Left hindlimb (tissue), 1 donor: ENCODE measurements around the gene OTULINL.

ENCODE experiments used
- DNase-seq: peaks from one replicate; pipeline ENCODE4 v3.0.0-alpha.2; 2018

Gene OTULINL

DNA sequence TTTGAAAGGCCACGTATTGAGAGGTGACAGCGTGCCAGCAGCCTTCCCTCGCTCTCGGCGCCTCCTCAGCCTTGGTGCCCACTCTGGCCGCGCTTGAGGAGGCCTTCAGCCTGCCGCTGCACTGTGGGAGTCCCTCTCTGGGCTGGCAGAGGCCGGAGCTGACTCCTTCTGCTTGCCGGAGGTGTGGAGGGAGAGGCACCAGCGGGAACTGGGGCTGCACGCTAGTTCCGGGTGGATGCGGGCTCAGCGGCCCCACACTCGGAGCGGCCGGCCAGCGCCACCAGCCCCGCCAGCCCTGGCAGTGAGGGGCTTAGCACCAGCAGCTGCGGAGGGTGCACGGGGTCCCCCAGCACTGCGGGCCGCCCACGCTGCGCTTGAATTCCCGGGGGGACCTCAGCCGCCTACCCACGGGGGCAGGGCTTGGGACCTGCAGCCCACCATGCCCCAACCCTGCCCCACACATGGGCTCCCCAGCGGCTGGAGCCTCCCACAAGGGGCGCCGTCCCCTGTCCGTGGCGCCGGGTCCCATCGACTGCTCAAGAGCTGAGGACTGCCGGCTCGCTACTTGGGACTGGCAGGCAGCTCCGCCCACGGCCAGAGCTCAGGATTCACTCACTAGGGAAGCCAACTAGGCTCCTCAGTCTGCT, 4.4 kb upstream of the OTULINL start:
- no peak for DNase-seq

DNA sequence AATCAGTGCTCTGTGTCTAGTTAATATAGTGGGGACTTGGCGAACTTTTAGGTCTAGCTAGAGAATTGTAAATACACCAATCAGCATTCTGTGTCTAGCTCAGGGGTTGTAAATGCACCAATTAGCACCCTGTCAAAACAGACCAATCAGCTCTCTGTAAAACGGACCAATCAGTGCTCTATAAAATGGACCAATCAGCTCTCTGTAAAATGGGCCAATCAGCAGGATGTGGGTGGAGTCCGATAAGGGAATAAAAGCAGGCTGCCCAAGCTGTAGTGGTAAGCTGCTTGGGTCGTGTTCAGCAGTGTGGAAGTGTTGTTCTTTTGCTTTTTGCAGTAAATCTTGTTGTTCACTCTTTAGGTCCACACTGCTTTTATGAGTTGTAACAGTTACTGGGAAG, 3.6 kb upstream of the OTULINL start:
- DNase-seq: no peak

DNA sequence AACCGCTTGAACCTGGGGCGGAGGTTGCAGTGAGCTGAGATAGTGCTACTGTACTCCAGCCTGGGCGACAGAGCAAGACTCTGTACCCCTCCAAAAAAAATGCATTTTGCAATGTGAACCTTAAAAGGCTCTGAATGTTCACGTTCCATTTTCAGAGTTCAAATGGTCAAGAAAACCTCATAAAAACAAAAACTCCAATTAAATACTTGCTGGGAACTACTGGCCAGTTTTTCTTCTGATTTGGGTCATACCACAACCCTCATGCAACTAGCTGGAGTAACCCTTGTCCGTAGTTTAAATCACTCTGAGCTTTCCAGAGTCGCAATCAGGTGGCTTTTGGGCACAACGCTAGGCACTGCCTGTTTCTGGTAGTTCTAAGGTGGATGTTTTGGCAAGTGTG, 2.3 kb upstream of the OTULINL start:
- no peak for DNase-seq

DNA sequence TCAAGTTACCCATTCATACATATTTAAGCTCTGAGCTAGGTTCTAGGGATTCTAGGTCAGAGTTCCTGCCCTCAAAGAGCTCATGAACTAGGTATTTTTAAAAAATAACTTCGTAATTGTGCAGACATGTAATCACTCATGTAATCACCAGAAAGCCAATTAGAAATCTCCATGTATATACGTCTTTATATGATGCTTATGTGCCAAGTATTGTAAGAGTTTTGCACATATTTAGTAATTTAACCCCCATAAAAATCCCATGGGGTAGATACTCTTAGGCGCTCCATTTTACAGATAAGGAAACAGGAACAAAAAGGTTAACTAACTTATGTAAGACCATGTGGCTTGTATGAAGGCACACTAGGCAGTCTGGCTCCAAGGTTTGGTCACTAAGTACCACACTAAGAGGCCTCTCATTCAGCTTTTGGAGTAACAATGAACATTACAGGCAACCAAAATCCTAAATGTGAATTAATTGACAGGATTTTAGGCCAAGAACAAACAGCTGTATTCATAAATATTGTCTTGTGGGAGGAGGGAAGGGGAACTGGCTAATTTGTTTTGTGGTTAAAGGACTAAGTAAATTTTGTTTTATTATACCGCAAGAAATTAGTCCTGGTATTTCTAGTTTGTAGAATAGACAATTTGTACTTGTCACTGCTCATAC, 1.7 kb upstream of the OTULINL start:
- DNase-seq: no peak

DNA sequence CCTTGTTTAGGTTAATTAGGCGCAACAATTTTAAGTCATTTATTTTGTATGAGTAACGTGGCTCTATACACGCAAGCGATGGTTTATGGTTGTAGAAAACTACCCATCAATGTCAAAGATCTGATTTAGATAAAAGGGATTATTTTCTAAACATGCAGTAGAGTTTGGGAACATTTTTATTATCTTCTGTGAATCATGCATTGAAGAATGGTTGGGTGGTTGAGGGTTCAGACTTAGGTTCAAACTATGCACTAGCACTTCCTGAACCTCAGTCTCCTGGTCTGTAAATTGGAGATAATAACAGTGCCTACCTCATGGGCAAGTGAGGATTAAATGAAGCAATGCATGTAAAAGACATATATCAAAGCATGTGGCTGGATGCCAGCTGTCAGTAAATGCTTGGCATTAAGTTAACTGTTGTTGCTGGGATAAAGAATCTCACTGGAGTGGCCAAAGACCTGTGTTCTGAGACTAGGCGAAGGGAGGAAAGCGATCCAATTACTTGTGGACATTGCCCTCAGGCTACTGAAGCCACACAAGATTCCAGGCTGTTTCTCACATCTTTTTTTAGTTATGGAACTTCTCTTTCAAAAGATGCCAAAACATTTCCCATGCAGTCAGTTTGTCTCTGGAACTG, 1.1 kb upstream of the OTULINL start:
- no peak for DNase-seq

DNA sequence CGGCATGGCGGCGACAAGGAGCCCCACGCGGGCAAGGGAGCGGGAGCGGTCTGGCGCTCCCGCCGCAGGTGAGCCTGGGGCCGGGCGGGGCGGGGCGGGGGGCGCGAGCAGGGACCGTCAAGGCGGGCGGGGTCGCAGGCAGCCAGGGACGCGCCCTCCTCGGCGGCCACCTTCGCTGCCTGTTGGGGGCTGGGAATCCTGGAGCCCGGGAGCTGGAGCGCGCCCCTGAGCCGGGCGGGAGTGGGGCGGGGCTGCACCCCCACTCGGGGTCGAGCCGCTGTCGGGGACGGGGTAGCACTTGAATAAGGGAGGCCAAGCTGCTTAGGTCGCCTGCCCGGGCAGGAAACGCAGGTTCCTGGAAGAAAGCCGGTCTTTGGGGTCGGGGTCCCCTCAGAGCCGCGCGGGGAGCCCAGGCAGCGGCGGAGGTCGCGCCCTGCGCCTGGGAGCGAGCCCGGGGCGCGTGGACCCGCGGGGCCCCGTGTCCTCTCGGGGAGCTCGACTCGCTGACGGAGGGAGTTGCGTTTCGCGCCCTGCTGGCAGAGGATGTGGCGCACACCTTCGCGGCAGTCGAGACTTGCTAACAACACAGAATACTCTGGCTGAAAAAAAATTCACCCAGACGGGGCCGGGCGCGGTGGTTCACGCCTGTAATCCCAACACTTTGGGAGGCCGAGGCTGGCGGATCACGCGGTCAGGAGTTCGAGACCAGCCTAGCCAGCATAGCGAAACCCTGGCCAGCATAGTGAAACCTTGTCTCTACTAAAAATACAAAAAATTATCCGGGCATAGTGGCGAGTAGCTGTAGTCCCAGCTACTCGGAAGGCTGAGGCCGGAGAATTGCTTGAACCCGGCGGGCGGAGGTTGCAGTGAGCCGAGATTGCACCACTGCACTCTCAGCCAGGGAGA, 552 bp downstream of the OTULINL start:
- peak; percentile 45 for DNase-seq

DNA sequence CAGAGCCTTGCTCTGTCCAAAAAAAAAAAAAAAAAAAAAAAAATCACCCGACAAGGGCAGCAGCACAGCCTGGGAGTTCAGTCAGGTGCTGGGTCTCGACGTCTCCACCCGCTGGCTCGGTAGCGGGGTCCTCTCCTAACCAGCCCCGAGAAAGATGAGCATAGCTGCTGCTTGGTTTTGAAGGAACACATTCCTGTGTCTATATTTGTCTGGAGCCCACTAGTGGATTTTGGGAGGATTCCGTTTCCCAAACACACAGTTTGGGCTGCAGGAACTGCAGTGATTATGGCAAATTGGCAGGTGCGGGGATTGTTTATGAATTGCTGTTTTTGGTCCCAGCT, 1.2 kb downstream of the OTULINL start:
- no peak for DNase-seq

DNA sequence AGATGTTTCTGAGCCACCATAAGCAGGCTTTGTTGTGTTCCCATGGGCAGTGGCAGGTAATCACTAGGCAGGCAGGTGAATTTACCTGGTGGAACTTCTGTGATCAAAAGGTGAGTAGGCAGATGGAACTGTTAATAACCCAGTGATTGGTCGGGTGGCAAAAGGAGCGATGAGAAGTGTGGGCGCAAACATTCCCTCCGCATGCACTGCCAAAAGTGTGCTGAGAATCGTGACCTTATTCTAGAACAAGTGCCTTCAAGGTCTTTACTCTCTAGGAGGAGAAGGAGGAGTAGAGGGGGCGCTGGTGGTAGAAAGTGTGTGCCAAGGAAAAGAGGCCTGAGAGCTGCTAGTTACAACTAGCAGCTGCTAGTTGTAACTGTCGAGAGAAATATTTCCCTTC, 3.3 kb downstream of the OTULINL start:
- no peak for DNase-seq

DNA sequence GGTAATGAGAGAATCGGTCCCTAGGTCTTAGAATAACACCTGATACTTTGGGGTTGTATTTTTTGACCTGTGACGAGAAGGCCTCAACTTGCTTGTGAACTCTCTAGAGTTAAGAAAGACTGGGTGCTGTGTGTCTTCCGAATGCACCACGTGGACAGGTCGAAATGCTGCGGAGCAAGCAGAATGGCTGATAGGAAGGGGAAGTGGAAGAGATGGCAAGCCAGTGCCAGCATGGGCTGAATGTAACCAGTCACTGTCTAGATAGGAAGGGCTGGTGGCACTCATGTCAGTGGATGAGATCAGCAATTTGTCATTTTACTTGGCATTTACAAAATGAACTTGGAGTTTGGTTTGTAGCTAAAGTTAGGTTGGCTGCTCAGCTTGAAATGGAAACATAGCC, 5.6 kb downstream of the OTULINL start:
- no peak for DNase-seq

DNA sequence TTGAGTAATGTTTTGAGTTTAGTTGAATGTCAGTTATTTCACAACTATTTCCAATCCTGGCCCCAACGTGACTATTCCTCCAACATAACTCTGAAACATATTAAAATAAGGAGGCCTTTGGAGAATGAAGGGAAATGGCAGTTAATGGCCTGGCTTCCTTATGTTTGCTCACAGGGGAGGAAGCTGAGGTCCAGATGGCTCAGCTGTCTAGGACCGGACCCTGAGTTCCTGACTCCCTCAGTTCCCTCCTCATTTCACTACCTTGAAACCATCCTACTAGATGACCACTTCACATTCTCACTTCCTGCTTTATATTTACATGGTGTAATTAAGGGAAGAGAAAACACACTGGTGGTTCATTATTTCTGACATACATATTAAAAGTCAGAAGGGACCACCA, 6.6 kb downstream of the OTULINL start:
- no peak for DNase-seq

DNA sequence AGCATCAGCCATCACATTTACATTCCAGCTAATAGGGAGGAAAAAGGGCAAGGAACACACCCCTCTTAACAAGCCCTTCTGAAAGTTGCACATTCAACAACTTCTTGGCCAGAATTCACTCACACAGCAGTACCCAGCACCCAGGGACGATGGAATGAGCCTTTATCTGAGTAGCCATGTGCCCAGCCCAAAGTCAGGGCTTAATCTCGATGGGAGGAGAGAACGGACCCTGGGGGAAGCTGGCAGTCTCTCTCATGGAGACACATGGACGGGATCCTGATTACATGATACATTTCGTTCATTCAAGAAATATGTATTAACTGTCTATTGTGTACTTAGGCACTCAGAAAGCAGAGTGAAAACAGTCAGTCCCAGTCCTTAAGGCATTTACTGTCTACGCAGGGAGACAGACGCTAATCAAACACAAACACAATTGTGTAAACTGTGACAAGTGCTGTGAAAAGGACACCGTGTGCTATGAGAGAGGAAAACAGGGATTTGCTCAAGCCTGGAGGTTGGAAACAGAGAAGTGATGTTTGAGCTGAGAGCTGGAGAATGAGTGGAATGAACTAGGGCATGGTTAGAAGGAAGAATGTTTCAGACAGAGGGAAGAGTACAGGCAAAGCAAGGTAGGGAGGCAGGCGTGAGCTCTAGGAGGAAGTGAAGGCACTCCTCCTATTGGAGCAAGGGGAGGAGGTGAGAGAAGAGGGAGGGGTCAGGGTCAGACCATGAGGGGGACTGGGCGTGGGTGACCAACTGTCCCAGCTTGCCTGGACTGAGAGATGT, 7.4 kb downstream of the OTULINL start:
- DNase-seq: no peak

DNA sequence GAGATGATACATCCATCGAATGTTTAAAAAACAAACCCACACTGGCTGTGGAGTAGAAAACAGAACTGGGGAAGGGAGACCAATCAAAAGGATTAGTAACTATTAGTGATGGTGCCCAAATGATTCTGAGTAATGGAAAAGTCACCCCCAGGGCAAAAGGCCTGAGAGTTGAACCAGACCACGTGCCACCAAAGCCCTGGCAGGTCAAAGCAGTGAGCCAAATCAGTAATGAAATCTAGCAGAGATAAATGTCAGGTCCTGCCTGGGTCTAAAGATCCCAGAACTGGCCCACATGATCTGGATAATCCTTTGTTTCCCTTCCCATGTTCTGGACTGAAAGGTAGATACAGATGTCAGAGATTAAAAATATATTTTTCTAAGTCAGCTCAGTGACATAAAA, 9.4 kb downstream of the OTULINL start:
- DNase-seq: no peak

DNA sequence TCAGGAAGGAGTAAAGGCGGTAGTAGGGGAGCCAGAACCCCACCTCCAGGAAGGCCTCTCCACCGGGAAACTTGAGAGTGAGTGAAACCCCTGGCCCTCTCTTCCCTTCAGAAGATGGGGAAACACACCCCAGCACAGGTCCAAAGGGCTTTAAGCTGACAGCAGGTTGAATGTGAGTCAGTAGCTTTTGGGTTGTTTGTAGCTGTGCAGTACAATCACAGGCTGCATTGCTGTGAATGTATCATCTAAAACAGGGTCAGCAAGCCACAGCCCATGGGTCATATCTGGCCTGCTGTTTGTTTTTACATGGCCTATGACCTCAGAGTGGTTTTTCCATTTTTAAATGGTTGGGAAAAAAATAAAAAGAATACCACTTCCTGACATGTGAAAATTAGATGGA, 10.0 kb downstream of the OTULINL start:
- no peak for DNase-seq

DNA sequence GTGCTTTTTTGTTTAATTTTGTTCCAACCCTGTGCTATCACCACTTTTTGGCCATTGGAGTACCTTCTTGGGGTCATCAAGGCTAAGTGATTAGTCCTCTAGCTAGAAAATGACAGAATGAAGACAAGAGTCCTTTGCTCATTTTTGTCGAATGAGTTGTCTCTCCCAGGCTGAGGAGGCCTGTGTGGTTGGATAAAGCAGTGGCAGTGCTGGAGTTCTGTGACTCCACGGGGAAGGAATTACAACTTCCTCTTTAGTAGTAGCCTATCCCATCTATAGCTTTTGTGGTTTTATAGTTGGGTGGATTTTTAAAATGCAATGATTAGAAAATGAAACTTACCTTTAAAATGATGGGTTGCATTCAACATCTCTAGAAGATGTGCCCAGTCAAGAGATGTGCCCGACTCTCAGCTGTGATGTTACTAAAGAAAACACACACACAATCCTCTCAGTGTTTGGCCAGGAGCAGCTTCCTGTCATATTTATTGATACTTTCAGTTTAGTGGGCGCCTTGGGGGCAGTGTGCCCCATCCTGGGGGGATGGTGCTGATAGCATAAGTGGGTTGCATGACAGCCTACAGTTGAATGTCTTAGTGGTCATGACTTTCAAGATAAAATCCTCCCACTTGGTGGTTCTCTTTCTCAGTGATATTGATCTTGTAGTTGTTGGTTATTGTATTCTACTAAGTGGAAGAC, 11.9 kb downstream of the OTULINL start:
- DNase-seq: no peak

DNA sequence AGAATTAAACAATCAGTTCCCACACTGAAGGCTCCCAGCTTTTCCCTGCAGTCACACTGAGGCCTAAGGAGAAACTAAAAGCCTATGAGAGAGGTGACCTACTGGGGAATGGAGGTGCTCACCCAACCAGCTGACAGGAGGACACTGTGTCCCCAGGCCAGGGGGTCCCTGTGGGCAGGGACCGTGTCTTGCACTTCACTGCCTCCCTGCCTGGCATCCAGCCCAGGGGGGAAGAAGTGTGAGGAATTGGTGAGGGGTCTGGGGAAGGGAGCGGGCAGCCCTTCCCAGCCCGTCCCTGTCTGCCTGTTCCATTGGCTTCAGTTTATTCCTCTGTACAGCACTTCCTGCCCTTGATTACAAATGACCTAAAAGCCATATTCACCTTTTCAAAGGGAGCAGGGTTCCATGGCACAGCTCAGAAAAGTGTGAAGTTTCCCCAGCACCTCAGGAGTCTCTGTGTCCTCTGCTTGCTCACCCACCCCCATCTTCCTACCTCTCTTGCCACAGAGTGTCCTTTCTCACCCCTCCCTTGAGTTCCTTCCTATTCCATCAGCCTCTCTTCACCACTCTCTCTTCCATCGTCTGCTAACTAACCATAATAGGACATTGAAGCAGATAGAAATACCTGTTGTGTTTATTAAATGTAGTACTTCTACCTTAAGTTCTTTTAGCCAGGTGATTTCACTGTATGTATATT, 12.9 kb downstream of the OTULINL start:
- DNase-seq: no peak

DNA sequence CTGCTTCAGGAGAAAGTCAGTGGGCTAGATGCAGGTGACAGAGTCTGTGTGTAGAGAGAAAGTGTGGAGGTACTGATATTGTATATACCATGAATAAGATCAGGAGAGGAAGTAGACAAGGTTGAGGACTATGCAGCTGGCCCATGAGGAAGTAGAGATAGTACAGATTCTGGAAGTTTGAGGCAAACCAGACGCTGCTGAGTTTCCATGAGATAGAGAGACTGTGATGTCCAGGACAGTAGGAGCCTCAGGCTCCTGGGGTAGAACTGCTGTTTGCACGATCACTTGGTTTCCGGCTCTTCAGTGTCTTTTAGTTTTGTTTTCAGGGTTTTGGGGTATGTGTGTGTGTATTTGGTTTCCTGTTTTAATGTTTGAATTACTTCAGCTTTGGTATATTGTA, 13.6 kb downstream of the OTULINL start:
- no peak for DNase-seq

DNA sequence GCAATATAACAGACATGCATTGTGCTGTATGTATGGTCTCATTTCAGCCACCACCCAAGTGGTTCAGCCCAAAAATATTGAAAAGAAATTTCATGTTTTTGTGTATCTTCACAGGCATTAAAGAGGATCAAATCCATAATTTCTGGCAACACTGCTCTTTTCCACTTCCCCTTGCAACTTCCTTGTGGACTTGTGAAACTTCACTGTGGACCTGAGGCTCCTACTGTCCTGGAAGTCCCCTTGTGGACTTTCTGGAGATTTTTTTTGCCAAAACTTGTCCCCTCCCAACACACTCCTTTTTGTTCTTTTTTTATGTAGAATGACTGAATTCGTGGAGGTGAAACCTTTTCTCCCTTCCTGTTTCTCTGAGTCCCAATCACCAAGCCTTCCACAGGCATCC, 14.3 kb downstream of the OTULINL start:
- no peak for DNase-seq

DNA sequence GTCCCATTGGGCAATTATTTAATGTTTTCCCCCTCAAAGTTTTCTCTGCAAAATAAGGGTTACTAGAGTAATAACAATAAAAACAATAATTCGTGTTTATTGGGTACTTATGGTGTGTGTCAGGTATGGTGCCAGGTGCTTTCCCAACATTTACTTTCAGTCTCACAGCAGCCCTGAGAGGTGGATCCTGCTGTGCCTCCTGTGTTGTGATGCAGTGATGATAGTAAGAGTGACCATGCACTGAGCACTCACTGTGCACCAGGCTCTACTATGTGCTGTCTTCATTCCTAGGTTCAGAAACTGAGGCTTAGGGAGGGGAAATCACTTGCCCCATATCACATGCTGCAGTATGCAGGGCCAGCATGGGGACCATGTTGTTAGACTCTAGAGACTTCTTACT, 15.5 kb downstream of the OTULINL start:
- no peak for DNase-seq

DNA sequence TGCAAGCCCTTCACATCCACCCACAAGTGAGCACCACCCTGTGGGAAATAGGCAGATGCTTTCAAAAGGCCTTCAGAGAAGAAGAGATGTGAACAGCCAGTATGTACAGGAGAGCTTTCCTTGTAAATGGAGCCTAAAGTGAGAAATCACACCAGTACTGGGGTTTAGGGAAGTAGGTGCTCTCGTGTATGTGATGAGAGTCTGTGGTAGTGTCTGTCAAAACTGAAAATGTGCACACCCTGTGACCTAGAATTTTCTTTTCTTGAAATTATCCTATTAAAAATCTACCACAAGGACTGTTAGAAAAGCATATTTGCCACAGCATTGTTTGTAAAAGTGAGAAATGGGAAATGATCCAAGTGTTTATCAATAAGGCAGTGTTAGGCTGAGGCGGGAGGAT, 16.6 kb downstream of the OTULINL start:
- no peak for DNase-seq

DNA sequence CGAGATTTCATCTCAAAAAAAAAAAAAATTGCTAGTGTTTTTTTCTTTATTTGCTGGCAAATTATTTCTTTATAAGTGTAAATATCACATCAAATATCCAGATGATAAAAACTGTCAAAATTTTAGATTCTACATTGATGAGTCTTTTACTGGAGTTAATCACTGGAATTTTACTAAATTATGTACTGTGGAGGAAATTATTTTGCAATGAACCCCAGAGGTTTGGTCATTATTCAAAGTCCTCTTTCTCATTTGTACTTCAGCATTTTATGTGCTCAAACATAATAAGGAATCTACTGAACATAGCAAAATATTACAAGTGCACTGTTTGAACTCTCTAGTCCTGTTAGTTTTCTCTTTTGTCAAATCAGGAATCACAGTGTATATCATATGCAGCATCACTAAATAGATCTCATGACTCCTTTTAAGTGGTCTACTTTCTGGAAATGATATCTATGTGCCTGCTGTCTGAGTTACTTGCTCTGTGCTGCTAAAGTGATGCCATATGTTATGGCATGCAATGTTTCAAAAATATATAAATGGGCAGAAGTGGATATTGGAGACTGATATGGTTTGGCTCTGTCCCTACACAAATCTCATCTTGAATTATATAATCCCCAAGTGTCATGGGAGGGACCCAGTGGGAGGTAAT, 18.0 kb downstream of the OTULINL start:
- no peak for DNase-seq

DNA sequence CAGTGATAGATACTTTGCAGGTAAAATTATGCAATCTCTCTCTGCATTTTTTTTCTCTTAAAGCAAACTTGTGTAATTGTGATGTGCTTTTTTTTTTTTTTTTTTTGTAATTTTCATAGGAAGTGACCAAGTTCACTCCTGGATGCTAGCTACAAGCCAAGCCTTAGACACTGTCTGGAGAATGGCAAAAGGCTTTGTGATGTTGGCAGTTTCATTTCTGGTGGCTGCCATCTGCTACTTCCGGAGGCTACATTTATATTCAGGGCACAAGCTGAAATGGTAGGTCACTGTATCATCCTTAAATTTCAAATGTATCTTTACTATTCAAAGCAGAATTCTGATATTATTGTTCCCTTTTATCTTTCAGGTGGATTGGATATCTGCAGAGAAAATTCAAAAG, 19.3 kb downstream of the OTULINL start:
- DNase-seq: no peak
